ENCODE data around the gene FLNB. TPM values are rescaled to one million over a fixed set of nuclear protein-coding genes. Genes with fewer than 3 reads are reported as not detected.

Gene FLNB
- total RNA-seq, 1 experiment from 2014 or later, result 83.4 TPM

GRCh38 chr3:57961177-57961827, 46.9 kb upstream of the FLNB start:
- H2BK20ac ChIP-seq (ENCODE audit: low read depth, low read length, poor library complexity, severe bottlenecking), result no peak overlapping the region
- H2AK5ac ChIP-seq (ENCODE audit: insufficient read length, low read length), result no peak overlapping the region
- no peak overlapping the region for H4K91ac ChIP-seq (ENCODE audit: insufficient read length, low read depth, low read length)
- H3K79me1 ChIP-seq (ENCODE audit: insufficient read depth, low read depth, low read length, poor library complexity, severe bottlenecking), result no peaks in the 10 kb centered on the region
- no peak overlapping the region for H2AFZ ChIP-seq (ENCODE audit: low read length)
- no peak overlapping the region for H2BK15ac ChIP-seq (ENCODE audit: low read depth, low read length)
- no peak overlapping the region for H3K4me2 ChIP-seq (ENCODE audit: insufficient read depth, insufficient read length, low read length)
- H3K56ac ChIP-seq (ENCODE audit: insufficient read length, low read depth, low read length), result no peak overlapping the region
- no peak overlapping the region for H2BK120ac ChIP-seq (ENCODE audit: low read depth, low read length, poor library complexity, severe bottlenecking)
- no peak overlapping the region for H3K27ac Mint-ChIP-seq
- no peaks in the 10 kb centered on the region for H3K9me3 ChIP-seq (ENCODE audit: control insufficient read depth, low read depth, low read length)
- no peaks in the 10 kb centered on the region for H3K23me2 ChIP-seq (ENCODE audit: insufficient read length, low read depth, low read length, poor library complexity, severe bottlenecking)
- peaks cover 6% of the 10 kb centered on the region; the same call in 1 of the 2 replicates for H3K4me1 ChIP-seq (ENCODE audit: insufficient read depth, low read length)
- no peaks in the 10 kb centered on the region for H3K79me2 ChIP-seq (ENCODE audit: insufficient read depth, low read length)
- no peak overlapping the region for H3K9ac ChIP-seq (ENCODE audit: extremely low read depth, insufficient read length, low read length)
- no peak overlapping the region for H3K14ac ChIP-seq (ENCODE audit: insufficient read depth, low read length)
- WGBS (ENCODE audit: extremely low coverage, insufficient read length, low lambda C conversion rate), result no CpG with 5 or more reads among the region's 21 CpGs
- no peak overlapping the region for H3K23ac ChIP-seq (ENCODE audit: insufficient read length, low read depth, low read length)
- H3T11ph ChIP-seq (ENCODE audit: low read length), result no peak overlapping the region
- H3K27me3 ChIP-seq (ENCODE audit: insufficient read depth, low read length), result no peaks in the 10 kb centered on the region
- H3K27me3 Mint-ChIP-seq (ENCODE audit: low read depth), result no peaks in the 10 kb centered on the region
- no peaks in the 10 kb centered on the region for H3K9me3 Mint-ChIP-seq
- no peak overlapping the region for H3K4ac ChIP-seq (ENCODE audit: low read depth, low read length)
- no peaks in the 10 kb centered on the region for H4K20me1 ChIP-seq (ENCODE audit: control insufficient read depth, insufficient read depth, insufficient read length)
- peaks cover 8 to 16% of the 10 kb centered on the region in 2 experiments for H3K4me1 Mint-ChIP-seq
- no peak overlapping the region for H4K5ac ChIP-seq (ENCODE audit: insufficient read length, low read depth, low read length)
- TF ChIP-seq CTCF (conservative IDR thresholded peaks at IDR 0.05), result no peak
- H3K4me3 Mint-ChIP-seq, result no peak overlapping the region
- no peak overlapping the region for H2BK5ac ChIP-seq (ENCODE audit: insufficient read length, low read length)
- H3K36me3 Mint-ChIP-seq (ENCODE audit: insufficient read depth in 1 of 3, low read depth in 3 of 3), result no peaks in the 10 kb centered on the region; a peak in 1 of 7 replicates
- H3K27ac ChIP-seq (ENCODE audit: insufficient read length, low read depth, low read length), result no peak overlapping the region
- H4K8ac ChIP-seq (replicated peaks; ENCODE audit: insufficient read length, low read depth, low read length), result no peak overlapping the region
- no peak for DNase-seq
- H2BK12ac ChIP-seq (ENCODE audit: insufficient read length, low read depth, low read length), result no peak overlapping the region
- H3K18ac ChIP-seq (ENCODE audit: insufficient read length, low read depth, low read length), result no peak overlapping the region

Data from H9 (cell line).